ENCODE results near the gene GLI2.

GRCh38 chr2:120775194-120775593 lies 39.5 kb downstream of the GLI2 start:
- TF ChIP-seq CTCF (conservative IDR thresholded peaks at IDR 0.05 in 1 of 2, IDR thresholded peaks at IDR 0.05 in 1 of 2; ENCODE audit: low read depth in 1 of 2, low read length in 2 of 2) = no peak
- no peak for TF ChIP-seq EZH2 (IDR thresholded peaks at IDR 0.05; ENCODE audit: low read length, missing control alignments)

Data from fibroblast of lung (primary cell).